Fibroblast of peridontal ligament (primary cell): ENCODE measurements around the gene NUDT1.

Source experiments
- DNase-seq: peaks from one replicate; pipeline ENCODE4 v3.0.0-alpha.2; 2010; ENCODE audit errors: extremely low read depth

The NUDT1 gene

GRCh38 chr7:2248984-2249694 lies 7.1 kb downstream of the NUDT1 start:
- peak; percentile 95 for DNase-seq

DNA sequence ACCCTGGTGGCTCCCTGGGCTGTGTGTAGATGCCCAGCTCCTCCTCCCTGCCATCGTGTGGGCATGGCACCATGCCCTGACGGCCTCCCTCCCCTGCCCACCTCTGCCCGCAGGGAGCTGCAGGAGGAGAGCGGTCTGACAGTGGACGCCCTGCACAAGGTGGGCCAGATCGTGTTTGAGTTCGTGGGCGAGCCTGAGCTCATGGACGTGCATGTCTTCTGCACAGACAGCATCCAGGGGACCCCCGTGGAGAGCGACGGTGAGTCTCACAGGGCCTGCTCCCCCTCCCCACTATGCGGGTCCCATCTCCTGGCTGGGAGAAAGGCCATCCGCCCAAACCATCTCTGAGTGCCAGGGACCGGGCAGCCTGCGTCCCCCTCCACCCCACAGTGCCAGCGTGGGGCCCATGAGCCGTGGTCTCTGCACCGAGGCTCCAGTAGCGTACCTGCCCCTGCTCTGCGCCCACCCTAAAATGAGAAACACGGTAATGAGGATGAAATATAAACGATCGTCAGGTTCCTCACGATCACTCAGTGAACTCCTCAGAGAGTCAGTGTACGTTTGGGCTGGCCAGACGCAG lies 7.8 kb downstream of the NUDT1 start:
- DNase-seq: no peak

DNA sequence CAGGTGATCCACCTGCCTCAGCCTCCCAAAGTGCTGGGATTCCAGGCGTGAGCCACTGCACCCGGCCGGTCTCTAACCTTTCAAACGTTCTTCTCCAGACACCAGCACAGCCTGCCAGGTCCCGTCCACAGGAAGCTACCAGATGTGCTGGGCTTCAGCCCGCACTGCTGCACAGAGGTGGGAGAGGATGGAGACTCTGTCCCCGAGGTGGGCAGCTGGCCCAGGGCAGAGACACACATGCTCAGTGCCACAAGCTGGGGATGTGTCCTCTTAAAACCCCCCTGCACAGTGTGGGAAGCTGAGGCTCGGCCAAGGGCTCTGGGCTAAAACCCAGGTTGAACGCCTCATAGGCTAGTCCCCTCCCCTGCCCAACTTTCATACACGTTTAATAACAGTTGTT lies 9.4 kb downstream of the NUDT1 start:
- DNase-seq: no peak

DNA sequence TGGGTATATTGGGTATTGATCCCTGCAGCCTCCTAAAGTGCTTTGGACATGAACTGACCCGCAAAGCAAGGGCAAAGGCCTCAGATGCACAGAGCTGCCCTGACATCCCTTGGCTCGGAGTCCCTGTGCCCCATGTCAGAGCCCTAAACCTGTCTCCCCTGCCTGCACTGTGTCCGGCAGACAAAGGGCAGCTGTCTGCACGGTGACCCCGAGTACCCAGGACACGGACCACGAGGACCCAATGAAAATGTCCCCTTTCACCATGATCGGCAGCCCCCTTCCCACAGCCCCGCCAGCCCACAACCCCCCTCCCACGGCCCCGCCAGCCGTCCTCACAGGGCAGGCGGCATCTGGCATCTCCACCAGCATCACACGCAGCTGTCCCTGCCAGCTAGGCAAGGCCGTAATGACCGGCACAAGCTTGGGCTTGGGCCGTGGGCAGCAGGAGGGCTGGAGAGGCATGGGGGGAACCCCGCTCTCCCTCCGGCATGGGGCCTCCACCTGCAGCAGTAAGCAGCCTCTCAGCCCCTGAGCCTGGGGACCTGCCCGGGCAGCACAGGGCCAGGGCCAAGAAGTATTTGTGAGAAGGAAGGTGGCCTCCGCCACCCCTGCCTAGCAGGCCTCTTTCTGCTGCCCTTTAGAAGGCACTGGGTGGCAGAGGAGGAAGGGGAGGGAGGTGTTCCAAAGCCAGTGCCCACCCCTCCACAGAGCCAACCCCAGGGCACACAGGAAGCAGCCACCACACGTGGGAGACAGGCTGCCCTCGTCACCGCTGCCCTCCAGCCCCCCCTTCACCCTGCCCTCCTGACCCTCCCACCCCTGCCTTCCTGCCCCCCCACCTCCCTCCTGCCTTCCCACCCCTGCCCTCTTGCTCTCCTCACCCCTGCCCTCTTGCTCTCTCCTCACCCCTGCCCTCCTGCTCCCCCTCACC lies 10.1 kb downstream of the NUDT1 start:
- no peak for DNase-seq

- no peak for DNase-seq
Observed at GRCh38 chr7:2253021-2253420, 11.0 kb downstream of the NUDT1 start.

- no peak for DNase-seq
Observed at GRCh38 chr7:2253525-2254244, 11.7 kb downstream of the NUDT1 start.

GRCh38 chr7:2254429-2255144 lies 12.6 kb downstream of the NUDT1 start:
- DNase-seq: no peak

DNA sequence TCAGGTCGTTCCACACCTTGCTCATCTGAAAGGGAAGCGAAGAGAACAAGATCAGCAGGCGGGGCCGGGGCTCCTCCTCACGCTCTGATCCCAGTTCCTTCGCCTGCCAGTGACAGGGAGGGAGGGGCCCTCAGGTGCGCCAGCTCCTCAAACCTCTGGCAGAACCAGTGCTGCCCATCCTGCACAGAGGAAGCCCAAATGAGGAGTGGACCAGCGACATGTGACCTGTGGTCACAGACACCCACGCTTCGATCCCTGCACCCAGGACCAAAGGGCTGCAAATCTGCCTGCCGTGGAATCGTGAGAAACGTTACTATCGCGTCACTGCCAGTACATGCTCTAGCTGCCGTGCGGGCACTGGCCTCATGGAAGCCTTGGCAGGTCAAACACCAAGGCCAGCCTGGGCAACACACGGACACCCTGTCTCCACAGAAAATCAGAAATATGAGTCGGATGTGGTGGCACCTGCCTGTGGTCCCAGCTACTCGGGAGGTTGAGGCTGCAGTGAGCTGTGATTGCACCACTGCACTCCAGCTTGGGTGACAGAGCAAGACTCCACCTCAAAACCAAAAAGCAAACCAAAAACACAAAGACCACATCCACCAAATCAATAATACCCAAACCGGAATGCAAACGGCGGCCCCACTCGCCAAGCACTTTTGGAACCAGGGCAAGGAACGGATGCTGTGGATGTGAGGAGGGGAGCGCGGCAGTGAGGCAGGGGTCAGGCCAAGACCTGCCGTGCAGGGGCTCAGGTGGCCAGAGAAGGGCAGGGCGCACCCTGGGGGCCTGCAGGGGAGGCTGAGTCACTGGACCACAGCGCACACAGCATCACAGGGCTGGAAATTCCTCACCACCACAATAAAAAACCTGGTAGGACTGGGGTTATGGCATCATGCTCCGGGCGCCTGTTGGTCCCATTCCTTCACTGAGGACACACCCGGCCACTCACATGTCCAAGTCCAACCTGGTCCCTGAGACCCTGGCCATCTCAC lies 13.4 kb downstream of the NUDT1 start:
- no peak for DNase-seq

- DNase-seq: no peak
Observed at GRCh38 chr7:2256306-2257045, 14.4 kb downstream of the NUDT1 start.

GRCh38 chr7:2257046-2257551 lies 15.1 kb downstream of the NUDT1 start:
- DNase-seq: no peak

DNA sequence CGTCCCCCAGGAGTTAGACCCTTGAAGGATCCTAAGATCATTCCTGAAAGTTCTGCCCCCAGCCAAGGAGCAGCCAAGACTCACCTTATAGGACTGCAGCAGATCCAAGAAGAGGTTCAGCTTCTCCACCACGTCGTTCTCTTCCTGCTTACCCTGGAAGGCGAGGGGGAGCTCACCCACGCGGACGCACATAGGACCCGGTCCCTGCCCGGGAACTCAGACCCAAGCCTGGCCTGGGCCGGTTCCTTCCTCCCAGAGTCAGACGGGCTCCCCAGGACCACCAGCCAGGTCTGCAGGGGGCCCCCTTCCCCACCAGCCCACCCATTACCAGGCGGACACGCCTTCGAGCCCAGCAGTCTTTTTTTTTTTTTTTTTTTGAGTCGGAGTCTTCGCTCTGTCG lies 15.6 kb downstream of the NUDT1 start:
- DNase-seq: no peak

DNA sequence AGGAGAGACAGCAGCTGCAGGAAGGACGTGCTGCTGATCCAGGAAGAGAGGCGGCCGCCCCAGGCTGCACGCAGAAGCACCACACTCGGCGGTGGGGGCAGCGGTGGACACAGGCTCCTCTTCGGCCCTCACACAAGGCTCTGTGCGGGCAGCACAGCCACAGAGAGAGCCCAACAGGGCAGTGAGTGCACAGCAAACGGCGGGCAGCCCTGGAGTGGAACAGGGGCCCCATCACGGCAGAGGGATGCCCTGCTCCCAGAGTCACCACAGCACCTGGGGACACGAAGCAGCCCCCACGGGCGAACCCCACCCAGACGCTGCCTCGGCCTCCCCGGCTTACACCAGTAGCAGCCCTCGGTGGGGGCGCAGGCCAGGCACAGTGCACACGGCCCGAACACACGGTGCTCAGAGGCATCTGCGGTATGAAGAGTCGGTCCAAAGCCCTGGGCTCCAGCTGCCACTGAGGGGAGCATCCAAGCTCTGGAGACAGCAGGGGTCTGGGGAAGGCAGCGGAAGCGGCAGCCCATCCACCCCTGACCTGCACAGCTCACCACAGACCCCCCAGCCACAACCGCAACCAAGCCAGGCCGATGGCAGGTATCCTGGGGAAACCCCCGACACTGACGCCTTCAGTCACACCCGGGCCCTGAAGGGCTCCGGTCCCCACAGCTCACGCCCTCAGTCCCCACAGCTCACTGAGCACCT lies 16.8 kb downstream of the NUDT1 start:
- no peak for DNase-seq

DNA sequence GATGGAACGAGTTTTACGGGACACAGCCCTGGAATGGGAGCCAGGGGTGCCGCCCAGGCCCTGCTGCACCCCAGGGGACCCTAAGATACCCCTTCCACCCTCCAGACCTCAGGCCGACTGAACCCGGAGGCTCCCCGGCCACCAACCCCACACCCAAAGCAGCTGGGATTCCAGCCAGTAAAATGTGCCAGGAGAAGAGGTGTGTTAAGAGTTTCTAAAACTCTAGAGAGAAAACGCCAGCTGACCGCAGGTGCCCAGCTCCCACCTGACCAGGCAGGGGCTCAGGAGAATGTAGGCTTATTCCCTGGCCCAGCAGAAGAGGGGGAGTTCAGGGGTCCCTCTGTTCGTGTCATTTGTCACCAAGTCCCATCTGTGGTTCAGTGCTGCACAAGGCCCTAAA lies 17.5 kb downstream of the NUDT1 start:
- no peak for DNase-seq

DNA sequence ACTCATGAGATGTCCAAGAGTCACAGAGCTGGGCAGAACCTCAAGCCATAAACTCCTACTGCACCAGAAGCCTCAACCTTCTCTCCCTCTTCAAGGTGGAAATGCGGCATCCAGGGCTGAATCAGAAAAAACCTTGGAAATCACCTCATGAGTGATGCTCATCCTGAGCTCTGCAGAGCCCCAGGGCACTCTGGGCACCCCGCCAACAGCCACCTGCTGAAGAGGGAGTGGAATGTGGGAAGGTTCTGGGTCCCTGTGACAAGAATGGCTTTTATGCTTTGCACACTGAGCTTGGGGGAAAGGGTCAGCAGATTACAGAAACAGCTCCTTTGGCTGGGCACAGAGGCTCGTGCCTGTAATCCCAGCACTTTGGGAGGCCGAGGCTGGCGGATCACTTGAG lies 18.8 kb downstream of the NUDT1 start:
- DNase-seq: no peak

GRCh38 chr7:2261611-2262010 lies 19.6 kb downstream of the NUDT1 start:
- DNase-seq: no peak

DNA sequence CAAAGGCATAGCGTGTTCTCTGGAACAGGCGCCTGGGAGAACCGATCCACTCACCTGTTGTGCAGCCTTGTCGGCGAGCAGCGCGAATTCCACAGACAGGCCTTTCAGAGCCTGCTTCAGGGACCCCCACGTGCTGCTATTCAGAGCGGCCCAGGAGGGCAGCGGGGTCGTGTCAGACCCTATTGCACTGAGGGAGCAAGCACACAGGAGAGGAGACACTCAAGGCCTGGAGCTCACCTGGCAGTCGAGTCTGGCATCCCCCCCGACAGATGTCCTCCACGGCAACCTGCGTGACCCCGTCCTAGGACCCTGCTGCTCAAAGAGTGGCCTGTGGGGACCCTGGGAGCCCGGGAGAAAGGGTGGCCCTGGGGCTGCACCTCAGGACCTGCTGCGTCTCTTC lies 21.1 kb downstream of the NUDT1 start:
- no peak for DNase-seq

DNA sequence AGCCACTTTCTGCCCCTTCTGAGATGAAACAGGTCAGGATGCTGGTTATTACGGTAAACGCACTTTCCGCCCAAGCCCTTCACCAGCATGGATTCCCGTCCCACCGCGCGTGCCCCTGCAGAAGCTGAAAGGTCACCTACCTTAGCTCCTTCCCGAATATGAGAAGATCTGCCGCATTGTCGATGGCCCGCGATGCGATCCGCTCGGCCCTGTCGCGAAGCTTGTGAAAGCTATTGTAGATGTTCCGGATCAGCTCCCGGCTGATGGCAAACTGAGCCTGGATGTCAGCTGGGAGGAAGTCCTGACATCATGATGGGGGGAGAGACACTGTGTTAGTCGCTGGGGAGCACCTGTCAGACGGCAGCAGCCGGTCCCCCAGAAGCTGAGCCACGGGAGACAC lies 22.1 kb downstream of the NUDT1 start:
- no peak for DNase-seq

- DNase-seq: no peak
Observed at GRCh38 chr7:2266911-2267310, 24.9 kb downstream of the NUDT1 start.
